ENCODE results near the gene MAP7. TPM values are rescaled to one million over a fixed set of nuclear protein-coding genes. Genes with fewer than 3 reads are reported as not detected.

MAP7 gene
- total and polyA plus RNA-seq, 4 donors = 3.2 to 17.5 (median 8.3) TPM

- no peak for DNase-seq (ENCODE audit: low spot score)
- TF ChIP-seq RXRA (IDR thresholded peaks at IDR 0.05) = no peak
- no peak for TF ChIP-seq MAX (IDR thresholded peaks at IDR 0.05)
- no peak for TF ChIP-seq RAD21 (IDR thresholded peaks at IDR 0.05)
- no peak for TF ChIP-seq EGR1 (IDR thresholded peaks at IDR 0.05; ENCODE audit: low read depth in 2 of 2)
- TF ChIP-seq NR2F2 (IDR thresholded peaks at IDR 0.05) = no peak
- no peak for TF ChIP-seq ATF3 (IDR thresholded peaks at IDR 0.05)
- TF ChIP-seq SP1 (IDR thresholded peaks at IDR 0.05) = no peak
- TF ChIP-seq JUND (IDR thresholded peaks at IDR 0.05) = no peak
- no peak for TF ChIP-seq HNF4A (conservative IDR thresholded peaks at IDR 0.05)
- no peak for TF ChIP-seq YY1 (IDR thresholded peaks at IDR 0.05)
- no peak for TF ChIP-seq ZBTB33 (IDR thresholded peaks at IDR 0.05)
- TF ChIP-seq REST (IDR thresholded peaks at IDR 0.05) = no peak
- TF ChIP-seq TAF1 (conservative IDR thresholded peaks at IDR 0.05) = no peak
- TF ChIP-seq GABPA (IDR thresholded peaks at IDR 0.05 in 1 of 2, conservative IDR thresholded peaks at IDR 0.05 in 1 of 2) = no peak
- TF ChIP-seq FOXA1 (IDR thresholded peaks at IDR 0.05) = no peak
- no peak for TF ChIP-seq FOXA2 (IDR thresholded peaks at IDR 0.05)
- Histone ChIP-seq H3K9ac (ENCODE audit: low read depth in 1 of 2, low read length in 2 of 2) (no peak overlapping the region), H3K36me3 (ENCODE audit: control insufficient read depth in 4 of 4, insufficient read depth in 3 of 4, low read depth in 1 of 4, low read length in 3 of 4) (no peaks in the 10 kb centered on the region), H3K9me3 (ENCODE audit: control insufficient read depth in 4 of 4, low read length in 3 of 4) (no peaks in the 10 kb centered on the region), H3K27me3 (ENCODE audit: control insufficient read depth in 4 of 4, insufficient read depth in 4 of 4, low read length in 3 of 4) (no peaks in the 10 kb centered on the region), H3K4me3 (ENCODE audit: low read depth in 1 of 3, low read length in 3 of 3) (no peak overlapping the region), H3K4me1 (ENCODE audit: control insufficient read depth in 4 of 4, insufficient read depth in 4 of 4, low read length in 3 of 4) (peaks cover 0 to 4% (median 0%) of the 10 kb centered on the region in 4 donors), H3K27ac (ENCODE audit: low read depth in 1 of 2, low read length in 2 of 2) (no peak overlapping the region)
- WGBS = 92% methylated on average over 10 of the region's 10 CpGs
These were observed 49.2 kb upstream of the MAP7 start for GRCh38 chr6:136599329-136600011.

GRCh38 chr6:136598048-136598447, 47.8 kb upstream of the MAP7 start:
- no peak overlapping the region for H3K9ac ChIP-seq (ENCODE audit: low read depth in 1 of 2, low read length in 2 of 2)
- H3K27ac ChIP-seq (ENCODE audit: low read depth in 1 of 2, low read length in 2 of 2) = no peak overlapping the region
- peaks cover 0 to under 1% (median 0%) of the 10 kb centered on the region in 4 donors for H3K36me3 ChIP-seq (ENCODE audit: control insufficient read depth in 4 of 4, insufficient read depth in 3 of 4, low read depth in 1 of 4, low read length in 3 of 4)
- H3K4me1 ChIP-seq (ENCODE audit: control insufficient read depth in 4 of 4, insufficient read depth in 4 of 4, low read length in 3 of 4) = peaks cover 0 to 4% (median 0%) of the 10 kb centered on the region in 4 donors
- 98% methylated on average over 3 of the region's 3 CpGs for WGBS
- DNase-seq (ENCODE audit: low spot score) = no peak
- no peaks in the 10 kb centered on the region for H3K9me3 ChIP-seq (ENCODE audit: control insufficient read depth in 4 of 4, low read length in 3 of 4)
- no peak for TF ChIP-seq CTCF (IDR thresholded peaks at IDR 0.05; ENCODE audit: low read depth, low read length, missing input control)
- no peak for TF ChIP-seq HNF4A (conservative IDR thresholded peaks at IDR 0.05)
- TF ChIP-seq SP1 (IDR thresholded peaks at IDR 0.05) = no peak
- no peak for TF ChIP-seq NR2F2 (IDR thresholded peaks at IDR 0.05)
- no peak for TF ChIP-seq RXRA (IDR thresholded peaks at IDR 0.05)
- TF ChIP-seq YY1 (IDR thresholded peaks at IDR 0.05) = no peak
- no peak for TF ChIP-seq FOXA1 (IDR thresholded peaks at IDR 0.05)
- no peak for TF ChIP-seq TAF1 (conservative IDR thresholded peaks at IDR 0.05)
- no peak for TF ChIP-seq GABPA (IDR thresholded peaks at IDR 0.05 in 1 of 2, conservative IDR thresholded peaks at IDR 0.05 in 1 of 2)
- no peaks in the 10 kb centered on the region for H3K27me3 ChIP-seq (ENCODE audit: control insufficient read depth in 4 of 4, insufficient read depth in 4 of 4, low read length in 3 of 4)
- no peak overlapping the region for H3K4me3 ChIP-seq (ENCODE audit: low read depth in 1 of 3, low read length in 3 of 3)
